Panc1 (cell line): ENCODE results near the gene MAP4K4. TPM values are rescaled to one million over a fixed set of nuclear protein-coding genes. Genes with fewer than 3 reads are reported as not detected.

Experiments
- ATAC-seq: fragments of 200-7000 bp; cut with Tn5 transposase; 2 replicates; pipeline ENCODE4 v1.9.1; 2020; ENCODE audit warnings: mild to moderate bottlenecking, moderate library complexity
- BruUV-seq: library from RNA; stranded (reverse); fragments of 400-500 nt; replicated peaks from 2 replicates; lab custom pipeline; 2021; lab: Mats Ljungman, UMichigan
- CTCF ChIA-PET: fragments of 300-600 bp; sonication (Branson Sonifier 250); formaldehyde crosslinking; loops from one replicate; lab custom pipeline; 2022; ENCODE audit warnings: antibody characterized with exemption; lab: Charles Lee
- POLR2A ChIA-PET: fragments of 300-600 bp; sonication (Branson Sonifier 250); formaldehyde crosslinking; loops from one replicate; lab custom pipeline; 2022; ENCODE audit warnings: antibody characterized with exemption; lab: Charles Lee
- DNase-seq: peaks from one replicate; pipeline ENCODE4 v3.0.0-alpha.2; 2010; ENCODE audit warnings: low read depth, low spot score
- H3K27ac ChIP-seq: 2 replicates; pipeline ENCODE4 v1.5.1; 2011; ENCODE audit warnings: mild to moderate bottlenecking, low read length, inconsistent platforms
- H3K27me3 ChIP-seq: fragments of 200-500 bp; sonication (Bioruptor generic); 2 replicates; pipeline ENCODE4 v1.6.0; 2014; ENCODE audit warnings: low read length, inconsistent platforms; ENCODE audit not compliant: control insufficient read depth, insufficient read depth
- H3K36me3 ChIP-seq: fragments of 200-500 bp; sonication (Bioruptor generic); 2 replicates; pipeline ENCODE4 v1.5.1; 2014; ENCODE audit warnings: inconsistent platforms, mild to moderate bottlenecking, low read length, moderate library complexity; ENCODE audit not compliant: control insufficient read depth, insufficient read depth
- H3K4me1 ChIP-seq: 2 replicates; pipeline ENCODE4 v1.5.1; 2011; ENCODE audit warnings: inconsistent platforms, mild to moderate bottlenecking, low read length, moderate library complexity; ENCODE audit not compliant: control insufficient read depth, insufficient read depth
- H3K4me3 ChIP-seq, 2 experiments: 2 replicates each; pipeline ENCODE4 v1.5.1; 2011 to 2012; ENCODE audit warnings: low read depth in 2 of 2, low read length in 2 of 2, mild to moderate bottlenecking in 2 of 2, inconsistent platforms in 1 of 2, moderate library complexity in 1 of 2
- H3K9me3 ChIP-seq: fragments of 200-500 bp; sonication (Bioruptor generic); 2 replicates; pipeline ENCODE4 v1.5.1; 2014; ENCODE audit warnings: low read depth, mild to moderate bottlenecking, inconsistent platforms, low read length, moderate library complexity; ENCODE audit not compliant: control insufficient read depth, insufficient read depth
- POLR2AphosphoS5 ChIP-seq: IDR thresholded peaks from 2 replicates; pipeline ENCODE4 v1.6.1; 2012; ENCODE audit warnings: mild to moderate bottlenecking, low read depth, low read length, moderate library complexity
- SIN3A ChIP-seq: IDR thresholded peaks from 2 replicates; pipeline ENCODE4 v1.6.1; 2012; ENCODE audit warnings: low read depth, mild to moderate bottlenecking, low read length, moderate library complexity, borderline replicate concordance; ENCODE audit not compliant: insufficient read depth
- TCF7L2 ChIP-seq: IDR thresholded peaks from 2 replicates; pipeline ENCODE4 v1.6.1; 2011; ENCODE audit warnings: mild to moderate bottlenecking, low read depth, low read length, inconsistent platforms
- in situ Hi-C: cut with HindIII; loops from 2 replicates; pipeline ENCODE4 v1.10.0; 2016; ENCODE audit warnings: low sequenced_read_pairs, low pct_unique_long_range_greater_than_20kb
- intact Hi-C: fragments of 100-400 bp; cut with micrococcal nuclease; formaldehyde crosslinking; loops from one replicate; pipeline ENCODE4 v1.10.0; 2022; ENCODE audit not compliant: unreplicated experiment
- total RNA-seq: library from RNA; stranded (reverse); gene quantifications from one replicate; pipeline ENCODE4 v1.2.1, GENCODE V29; 2021; ENCODE audit not compliant: unreplicated experiment
- TF ChIP-seq, protein P1 (sequence below), 2 experiments: IDR thresholded peaks; 2 replicates each; pipeline ENCODE4 v1.6.1; 2011 to 2012; ENCODE audit warnings: low read depth in 2 of 2, control low read depth in 1 of 2, low read length in 1 of 2, mild to moderate bottlenecking in 1 of 2, moderate library complexity in 1 of 2; ENCODE audit not compliant: insufficient read depth in 1 of 2
- TF ChIP-seq, protein P2 (sequence below): fragments of 450-650 bp; IDR thresholded peaks from 2 replicates; pipeline ENCODE4 v1.5.1; 2017; ENCODE audit warnings: mild to moderate bottlenecking

The MAP4K4 gene
- total RNA-seq, 1 experiment from 2014 or later = 68.5 TPM

DNA sequence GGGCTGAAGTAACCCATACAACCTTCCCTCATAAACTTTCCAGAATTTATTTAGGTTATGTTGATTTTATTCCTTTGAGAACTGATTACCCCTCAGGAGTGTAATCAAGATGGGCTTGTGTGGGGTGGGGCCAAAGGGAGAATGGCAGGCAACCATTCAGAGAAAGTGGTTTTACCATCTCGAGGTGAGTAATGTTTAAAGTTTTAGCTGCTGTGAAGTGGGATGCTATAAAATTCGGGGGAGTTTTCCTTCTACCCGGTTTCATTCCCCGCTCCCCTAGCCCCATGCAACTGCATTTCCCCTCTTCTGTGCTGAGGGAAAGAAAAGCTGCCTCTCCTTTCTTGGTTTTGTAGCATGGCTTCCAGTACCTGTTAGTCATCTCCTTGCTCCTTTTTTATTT lies 34.7 kb downstream of the MAP4K4 start:
- in situ Hi-C loops = no loop called here
- ChIA-PET CTCF (interaction anchor here (0.7 kb wide), 1 partner anchor 9 kb away, joined by 3 read pairs; no protein-coding TSS in a partner anchor), POLR2A (no interaction called here)
- H3K27me3 ChIP-seq = no peaks in the 10 kb centered on the region
- intact Hi-C loops = no loop called here
- TF ChIP-seq POLR2AphosphoS5 (no peak), SIN3A (no peak), TCF7L2 (no peak)
- TF ChIP-seq, protein P1, sequence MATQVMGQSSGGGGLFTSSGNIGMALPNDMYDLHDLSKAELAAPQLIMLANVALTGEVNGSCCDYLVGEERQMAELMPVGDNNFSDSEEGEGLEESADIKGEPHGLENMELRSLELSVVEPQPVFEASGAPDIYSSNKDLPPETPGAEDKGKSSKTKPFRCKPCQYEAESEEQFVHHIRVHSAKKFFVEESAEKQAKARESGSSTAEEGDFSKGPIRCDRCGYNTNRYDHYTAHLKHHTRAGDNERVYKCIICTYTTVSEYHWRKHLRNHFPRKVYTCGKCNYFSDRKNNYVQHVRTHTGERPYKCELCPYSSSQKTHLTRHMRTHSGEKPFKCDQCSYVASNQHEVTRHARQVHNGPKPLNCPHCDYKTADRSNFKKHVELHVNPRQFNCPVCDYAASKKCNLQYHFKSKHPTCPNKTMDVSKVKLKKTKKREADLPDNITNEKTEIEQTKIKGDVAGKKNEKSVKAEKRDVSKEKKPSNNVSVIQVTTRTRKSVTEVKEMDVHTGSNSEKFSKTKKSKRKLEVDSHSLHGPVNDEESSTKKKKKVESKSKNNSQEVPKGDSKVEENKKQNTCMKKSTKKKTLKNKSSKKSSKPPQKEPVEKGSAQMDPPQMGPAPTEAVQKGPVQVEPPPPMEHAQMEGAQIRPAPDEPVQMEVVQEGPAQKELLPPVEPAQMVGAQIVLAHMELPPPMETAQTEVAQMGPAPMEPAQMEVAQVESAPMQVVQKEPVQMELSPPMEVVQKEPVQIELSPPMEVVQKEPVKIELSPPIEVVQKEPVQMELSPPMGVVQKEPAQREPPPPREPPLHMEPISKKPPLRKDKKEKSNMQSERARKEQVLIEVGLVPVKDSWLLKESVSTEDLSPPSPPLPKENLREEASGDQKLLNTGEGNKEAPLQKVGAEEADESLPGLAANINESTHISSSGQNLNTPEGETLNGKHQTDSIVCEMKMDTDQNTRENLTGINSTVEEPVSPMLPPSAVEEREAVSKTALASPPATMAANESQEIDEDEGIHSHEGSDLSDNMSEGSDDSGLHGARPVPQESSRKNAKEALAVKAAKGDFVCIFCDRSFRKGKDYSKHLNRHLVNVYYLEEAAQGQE (IDR thresholded peaks at IDR 0.05; ENCODE audit: insufficient read depth in 1 of 2, low read depth in 2 of 2, low read length in 1 of 2) = no peak
- TF ChIP-seq, protein P2, sequence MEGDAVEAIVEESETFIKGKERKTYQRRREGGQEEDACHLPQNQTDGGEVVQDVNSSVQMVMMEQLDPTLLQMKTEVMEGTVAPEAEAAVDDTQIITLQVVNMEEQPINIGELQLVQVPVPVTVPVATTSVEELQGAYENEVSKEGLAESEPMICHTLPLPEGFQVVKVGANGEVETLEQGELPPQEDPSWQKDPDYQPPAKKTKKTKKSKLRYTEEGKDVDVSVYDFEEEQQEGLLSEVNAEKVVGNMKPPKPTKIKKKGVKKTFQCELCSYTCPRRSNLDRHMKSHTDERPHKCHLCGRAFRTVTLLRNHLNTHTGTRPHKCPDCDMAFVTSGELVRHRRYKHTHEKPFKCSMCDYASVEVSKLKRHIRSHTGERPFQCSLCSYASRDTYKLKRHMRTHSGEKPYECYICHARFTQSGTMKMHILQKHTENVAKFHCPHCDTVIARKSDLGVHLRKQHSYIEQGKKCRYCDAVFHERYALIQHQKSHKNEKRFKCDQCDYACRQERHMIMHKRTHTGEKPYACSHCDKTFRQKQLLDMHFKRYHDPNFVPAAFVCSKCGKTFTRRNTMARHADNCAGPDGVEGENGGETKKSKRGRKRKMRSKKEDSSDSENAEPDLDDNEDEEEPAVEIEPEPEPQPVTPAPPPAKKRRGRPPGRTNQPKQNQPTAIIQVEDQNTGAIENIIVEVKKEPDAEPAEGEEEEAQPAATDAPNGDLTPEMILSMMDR = no peak
- no peaks in the 10 kb centered on the region for H3K9me3 ChIP-seq
- no peak for ATAC-seq
- H3K27ac ChIP-seq = no peak overlapping the region
- H3K4me3 ChIP-seq = no peak overlapping the region
- no peaks in the 10 kb centered on the region for H3K36me3 ChIP-seq
- DNase-seq = no peak
- BruUV-seq = no TSS peak
- H3K4me1 ChIP-seq = no peaks in the 10 kb centered on the region

DNA sequence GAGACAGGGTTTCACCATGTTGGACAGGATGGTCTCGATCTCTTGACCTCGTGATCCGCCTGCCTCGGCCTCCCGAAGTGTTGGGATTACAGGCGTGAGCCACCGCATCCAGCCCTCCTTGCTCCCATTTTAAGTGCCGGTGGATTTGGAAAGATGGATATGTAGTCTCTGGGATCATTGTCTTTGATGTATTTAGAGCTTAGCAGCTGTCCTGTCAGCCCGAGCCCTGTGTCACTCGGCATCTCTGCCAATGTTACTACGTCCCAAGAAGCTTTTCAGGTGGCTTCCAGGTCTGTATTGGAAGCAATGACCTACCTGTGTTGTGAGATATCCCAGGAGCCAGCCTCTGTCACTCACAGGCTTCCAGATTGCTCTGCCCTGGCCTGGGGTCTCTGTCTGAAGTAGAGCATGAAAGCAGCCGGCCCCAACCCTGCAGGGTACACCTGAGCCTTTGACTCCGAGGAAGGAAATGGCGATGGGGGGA lies 35.3 kb downstream of the MAP4K4 start:
- Histone ChIP-seq H3K27me3 (no peaks in the 10 kb centered on the region), H3K9me3 (no peaks in the 10 kb centered on the region), H3K36me3 (no peaks in the 10 kb centered on the region), H3K4me3 (no peak overlapping the region), H3K4me1 (no peaks in the 10 kb centered on the region), H3K27ac (no peak overlapping the region)
- in situ Hi-C loops = no loop called here
- no TSS peak for BruUV-seq
- TF ChIP-seq, protein P2 = no peak
- no peak for TF ChIP-seq SIN3A
- TF ChIP-seq TCF7L2 = no peak
- TF ChIP-seq, protein P1 (IDR thresholded peaks at IDR 0.05; ENCODE audit: insufficient read depth in 1 of 2, low read depth in 2 of 2, low read length in 1 of 2) = no peak
- TF ChIP-seq POLR2AphosphoS5 = no peak
- ChIA-PET POLR2A (no interaction called here), CTCF (interaction anchor here (0.7 kb wide), 1 partner anchor 9 kb away, joined by 3 read pairs; no protein-coding TSS in a partner anchor)
- DNase-seq = no peak
- intact Hi-C loops = no loop called here
- ATAC-seq = no peak
